Stimulated activated CD8-positive, alpha-beta memory T cell treated with anti-CD3 and anti-CD28 coated beads, Interleukin-15, amount 100 ng/mL, for 1 hour (primary cell): Measurements from ENCODE around the gene HES5.
"Not testable (repeated sequence)": the region's sequence is repeated elsewhere in the genome, so short reads cannot be mapped to it uniquely, and the experiment has no call there.

Source experiments
- DNase-seq: peaks from one replicate; pipeline ENCODE4 v3.0.0-alpha.2; 2020; ENCODE audit warnings: low read depth

The HES5 gene, protein sequence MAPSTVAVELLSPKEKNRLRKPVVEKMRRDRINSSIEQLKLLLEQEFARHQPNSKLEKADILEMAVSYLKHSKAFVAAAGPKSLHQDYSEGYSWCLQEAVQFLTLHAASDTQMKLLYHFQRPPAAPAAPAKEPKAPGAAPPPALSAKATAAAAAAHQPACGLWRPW

DNA sequence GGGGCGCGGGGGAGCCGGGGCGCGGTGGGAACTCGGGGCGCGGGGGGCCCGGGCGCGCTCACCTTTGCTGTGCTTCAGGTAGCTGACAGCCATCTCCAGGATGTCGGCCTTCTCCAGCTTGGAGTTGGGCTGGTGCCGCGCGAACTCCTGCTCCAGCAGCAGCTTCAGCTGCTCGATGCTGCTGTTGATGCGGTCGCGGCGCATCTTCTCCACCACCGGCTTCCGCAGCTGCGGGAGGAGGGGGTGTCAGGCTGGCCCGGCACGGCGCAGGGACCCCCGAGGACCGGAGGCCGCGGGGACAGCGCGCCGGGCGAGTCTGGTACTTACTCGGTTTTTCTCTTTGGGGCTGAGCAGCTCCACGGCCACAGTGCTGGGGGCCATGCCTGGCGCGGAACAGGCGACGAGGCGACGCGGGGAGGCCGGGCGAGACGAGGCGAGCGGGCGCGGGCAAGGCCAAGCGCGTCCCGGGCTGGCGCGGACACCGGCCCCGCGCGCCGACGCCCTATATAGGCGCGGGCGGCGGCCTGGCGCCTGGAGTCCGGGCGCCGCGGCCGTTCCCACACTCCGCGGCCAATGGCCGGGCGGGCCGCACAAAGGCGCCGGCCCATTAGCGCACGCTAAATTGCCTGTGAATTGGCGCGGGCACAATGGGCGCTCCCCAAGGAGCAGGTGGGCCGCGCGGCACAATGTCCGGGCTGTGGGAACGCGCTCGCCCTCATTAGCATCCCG is at the start of gene HES5:
Gene HES5, minus strand, starts transcription at position 480 of the 729 bp plus-strand sequence. Its CDS starts 99 bp downstream, at position 381.
- no peak for DNase-seq

DNA sequence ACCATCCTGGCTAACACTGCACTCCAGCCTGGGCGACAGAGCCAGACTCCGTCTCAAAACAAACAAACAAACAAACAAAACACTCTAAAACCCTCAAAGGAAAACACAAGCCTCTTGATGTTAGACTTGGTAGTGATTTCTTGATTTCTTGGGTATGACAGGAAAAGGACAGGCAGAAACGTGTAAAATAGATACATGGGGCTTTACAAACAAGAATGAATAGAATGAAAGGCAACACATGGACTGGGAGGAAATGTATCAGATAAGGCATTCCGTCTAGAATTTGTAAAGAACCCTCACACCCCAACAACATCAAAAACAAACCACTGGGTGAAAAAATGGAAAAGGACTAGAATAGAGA is 48.7 kb upstream of the HES5 start:
- no peak for DNase-seq

DNA sequence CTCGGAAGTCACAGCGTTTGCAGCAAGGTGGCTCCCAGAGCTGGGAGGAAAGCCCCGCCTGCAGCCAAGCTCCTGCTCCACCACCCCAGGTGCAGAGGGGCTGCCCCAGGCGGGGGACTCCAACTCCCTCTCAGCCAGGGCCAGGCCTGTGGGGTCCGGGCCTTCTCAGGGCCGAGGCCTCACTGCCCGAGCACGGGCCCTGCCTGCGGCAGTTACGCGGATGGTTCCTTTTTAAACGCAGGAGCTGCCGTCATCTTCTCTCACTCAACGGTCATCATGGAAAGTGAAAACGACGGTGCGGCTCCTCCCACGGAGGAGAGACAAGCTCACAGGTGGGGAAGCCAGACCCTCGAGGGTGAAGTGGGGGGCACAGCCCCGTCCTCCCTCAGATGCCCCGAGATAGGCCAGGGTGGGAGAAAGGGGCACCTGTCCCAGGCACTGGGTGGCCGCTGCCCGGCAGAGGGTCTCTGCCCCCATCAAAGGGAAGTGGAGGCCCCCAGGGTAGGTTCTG is 47.6 kb upstream of the HES5 start:
- not testable (repeated sequence) for DNase-seq

DNA sequence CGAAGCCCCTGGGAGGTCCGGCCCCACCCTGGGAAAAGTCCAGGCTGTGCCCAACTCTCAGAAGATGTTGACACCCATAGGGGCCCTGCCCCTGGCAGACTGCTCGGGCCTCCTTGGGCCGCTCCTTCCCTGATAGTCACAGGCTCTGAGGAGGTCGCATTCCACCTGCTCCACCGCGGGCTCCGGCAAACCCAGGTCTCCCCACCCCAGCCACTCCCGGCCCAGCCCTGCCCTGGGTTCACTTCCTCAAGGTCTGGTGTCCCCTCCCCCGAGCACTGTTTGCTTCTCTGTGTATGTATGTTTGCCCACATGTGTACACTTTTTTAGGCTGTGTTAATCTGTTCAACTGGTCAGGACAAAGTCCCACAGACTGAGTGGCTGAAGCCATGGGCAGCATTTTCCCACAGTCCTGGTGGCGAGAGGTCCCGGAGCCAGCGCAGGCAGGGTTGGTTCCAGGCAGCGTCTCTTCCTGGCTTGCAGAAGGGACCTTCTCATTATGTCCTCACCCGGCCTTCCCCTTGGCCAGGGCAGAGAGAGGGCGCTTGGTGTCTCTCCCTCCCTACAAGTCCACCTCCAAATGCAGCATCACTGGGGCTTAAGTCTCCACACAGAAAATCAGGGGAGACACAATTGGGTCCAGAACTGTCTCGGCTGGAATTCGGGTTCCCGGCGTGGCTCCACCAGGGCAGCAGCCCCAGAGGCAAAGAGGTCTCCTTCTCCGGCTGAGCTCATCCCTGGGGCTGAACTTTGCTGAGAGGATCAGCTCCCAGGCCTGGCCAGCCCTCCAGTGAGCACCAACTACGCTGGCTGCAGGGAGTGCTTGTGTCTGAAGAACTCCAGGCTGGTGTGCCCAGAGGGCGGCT is 46.0 kb upstream of the HES5 start:
- DNase-seq, result no peak

DNA sequence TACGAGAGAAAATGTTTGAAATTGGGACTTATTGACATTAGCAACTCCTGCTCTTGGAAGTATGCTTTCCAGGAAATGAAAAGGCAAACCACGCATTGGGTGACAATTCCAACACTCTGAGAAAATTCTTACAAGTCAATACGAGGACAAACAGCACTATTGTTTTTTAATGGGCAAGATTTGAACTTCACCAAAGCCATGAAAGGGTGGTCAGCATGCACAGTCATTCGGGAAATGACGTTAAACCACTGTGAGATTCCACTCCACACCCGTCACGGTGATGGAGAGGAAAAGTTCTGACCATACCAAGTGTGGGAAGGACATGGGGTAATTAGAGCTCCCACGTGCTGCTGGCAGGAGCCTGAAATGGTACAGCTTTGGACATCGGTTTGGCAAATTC is 44.3 kb upstream of the HES5 start:
- no peak for DNase-seq

DNA sequence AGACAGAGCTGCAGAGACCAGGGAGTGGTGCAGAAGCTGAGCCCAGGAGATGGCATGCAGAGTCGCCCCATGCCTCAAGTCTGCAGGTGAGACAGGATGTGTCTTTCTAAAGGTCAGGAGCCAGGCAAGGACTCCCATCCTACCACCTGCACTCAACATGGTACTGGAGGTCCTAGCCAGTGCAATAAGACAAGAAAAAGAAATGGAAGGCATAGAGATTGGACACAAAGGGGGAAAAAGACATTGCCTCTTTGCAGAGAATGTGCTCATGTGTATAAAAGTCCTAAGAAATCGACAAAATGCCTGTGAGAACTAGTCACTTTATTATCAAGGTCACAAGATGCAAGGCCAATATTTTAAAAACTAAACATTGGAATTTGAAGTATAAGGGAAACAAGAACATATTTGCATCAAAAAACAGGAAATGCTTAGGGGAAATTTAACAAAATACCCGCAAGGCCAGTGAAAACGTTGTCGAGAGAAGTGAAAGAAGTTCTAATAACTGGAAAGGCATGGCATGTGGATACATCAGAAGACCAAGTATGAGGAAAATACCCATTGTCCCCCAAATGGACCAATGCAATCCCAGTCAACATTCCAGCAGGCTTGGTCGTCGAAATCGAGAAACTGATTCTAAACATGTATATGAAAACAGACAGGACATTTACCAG is 43.3 kb upstream of the HES5 start:
- no peak for DNase-seq

DNA sequence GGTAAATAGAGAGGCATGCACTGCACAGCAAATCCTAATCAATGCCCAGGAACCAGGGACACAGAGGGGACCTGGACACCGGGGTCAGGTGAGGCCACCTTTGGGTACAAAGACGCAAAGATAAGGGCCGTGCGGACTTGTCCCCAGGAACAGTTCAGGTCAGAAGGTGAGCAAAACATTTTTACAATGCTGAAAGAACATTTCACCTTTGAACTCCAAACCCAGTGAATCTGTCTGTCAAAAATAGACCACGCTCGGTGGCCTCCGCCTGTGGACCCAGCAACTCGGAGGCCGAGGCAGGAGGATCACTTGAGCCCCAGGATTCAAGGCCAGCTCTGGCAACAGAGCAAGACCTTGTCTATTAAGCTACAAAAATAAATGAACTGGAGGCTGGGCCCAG is 41.3 kb upstream of the HES5 start:
- no peak for DNase-seq

DNA sequence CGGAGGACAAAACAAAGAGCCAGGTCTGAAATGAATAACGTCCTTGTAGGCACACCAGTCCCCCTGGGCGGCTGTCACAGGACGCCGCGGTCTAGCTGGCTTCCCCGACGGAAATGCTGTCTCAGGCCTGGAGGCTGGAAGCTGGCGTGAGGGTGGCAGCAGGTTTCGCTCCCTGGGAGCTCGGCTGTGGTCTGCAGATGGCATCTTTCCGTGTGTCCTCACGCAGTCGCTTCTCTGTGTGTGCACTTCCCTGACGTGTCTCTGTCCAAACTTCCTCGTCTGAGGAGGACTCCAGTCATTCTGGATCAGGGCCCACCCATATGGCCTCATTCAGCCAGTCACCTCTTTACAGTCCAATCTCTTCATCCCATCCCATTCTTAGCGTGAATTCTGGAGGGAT is 40.3 kb upstream of the HES5 start:
- DNase-seq, result no peak

DNA sequence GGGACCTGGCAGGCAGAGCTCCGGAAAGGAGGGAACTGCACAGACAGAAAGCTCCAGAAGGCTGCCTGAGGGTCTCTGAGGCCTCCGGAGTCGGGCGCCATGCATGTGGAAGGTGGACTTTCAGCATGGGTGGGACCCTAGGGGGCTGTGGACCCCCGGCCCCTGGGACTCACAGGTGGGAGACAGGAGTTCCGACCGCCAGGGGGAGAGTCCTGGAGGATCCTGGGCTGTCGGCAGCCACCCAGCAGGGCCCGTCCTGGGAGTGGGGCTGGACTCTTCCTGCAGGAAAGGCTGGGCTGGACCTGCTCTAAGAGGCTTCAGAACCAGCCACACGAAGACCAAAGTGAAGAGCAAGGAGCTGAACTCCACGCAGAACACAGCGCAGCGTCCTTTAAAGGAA is 39.6 kb upstream of the HES5 start:
- not testable (repeated sequence) for DNase-seq

DNA sequence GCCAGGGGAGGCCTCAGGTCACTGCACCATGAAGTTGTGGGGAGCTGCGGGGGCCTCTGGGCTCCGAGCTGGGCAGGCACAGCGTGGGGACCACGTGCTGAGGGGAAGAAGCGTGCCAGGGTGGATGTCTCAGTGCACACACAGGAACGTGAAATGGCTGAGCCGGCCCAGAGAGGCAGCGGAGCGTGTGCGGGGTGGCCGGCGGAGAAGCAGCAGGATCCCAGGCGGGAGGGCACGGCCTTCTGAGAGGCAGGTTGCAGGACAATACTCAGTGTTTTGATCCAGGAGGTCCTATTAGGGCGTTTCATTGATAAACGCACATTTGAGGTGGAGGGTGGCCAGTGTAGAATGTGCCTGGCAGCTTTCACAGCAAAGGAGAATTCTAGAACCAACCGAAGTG is 39.0 kb upstream of the HES5 start:
- no peak for DNase-seq

DNA sequence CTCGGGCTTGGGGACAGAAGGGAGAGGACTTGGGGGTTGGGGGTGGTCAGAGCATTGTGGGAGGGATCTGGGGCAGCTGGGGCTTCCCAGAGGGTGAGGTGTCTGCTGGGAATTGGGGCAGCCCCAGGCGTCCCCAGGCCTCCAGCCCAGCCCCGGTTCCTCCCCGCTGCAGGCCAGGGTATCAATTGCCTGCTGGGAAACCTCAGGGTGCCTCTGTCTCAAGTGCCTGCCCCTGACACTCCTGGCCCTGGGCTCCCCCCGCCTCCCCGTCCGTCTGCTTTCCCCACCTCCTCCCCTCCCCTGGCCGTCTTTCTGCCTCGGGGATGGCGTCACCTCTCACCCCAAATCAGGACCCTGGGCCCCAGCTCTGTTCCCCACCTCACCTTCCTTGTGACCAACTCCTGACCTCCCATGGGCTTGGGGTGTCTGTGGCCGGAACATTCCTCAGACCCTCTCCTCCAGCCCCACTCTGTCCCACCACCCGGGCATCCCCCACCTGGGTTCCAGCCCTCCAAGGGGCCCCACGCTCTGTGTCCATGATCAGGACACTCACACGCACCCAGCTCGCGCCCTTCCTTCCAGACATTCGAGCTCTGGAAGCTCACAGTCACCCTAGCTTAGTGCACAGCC is 38.2 kb upstream of the HES5 start:
- DNase-seq, result not testable (repeated sequence)

DNA sequence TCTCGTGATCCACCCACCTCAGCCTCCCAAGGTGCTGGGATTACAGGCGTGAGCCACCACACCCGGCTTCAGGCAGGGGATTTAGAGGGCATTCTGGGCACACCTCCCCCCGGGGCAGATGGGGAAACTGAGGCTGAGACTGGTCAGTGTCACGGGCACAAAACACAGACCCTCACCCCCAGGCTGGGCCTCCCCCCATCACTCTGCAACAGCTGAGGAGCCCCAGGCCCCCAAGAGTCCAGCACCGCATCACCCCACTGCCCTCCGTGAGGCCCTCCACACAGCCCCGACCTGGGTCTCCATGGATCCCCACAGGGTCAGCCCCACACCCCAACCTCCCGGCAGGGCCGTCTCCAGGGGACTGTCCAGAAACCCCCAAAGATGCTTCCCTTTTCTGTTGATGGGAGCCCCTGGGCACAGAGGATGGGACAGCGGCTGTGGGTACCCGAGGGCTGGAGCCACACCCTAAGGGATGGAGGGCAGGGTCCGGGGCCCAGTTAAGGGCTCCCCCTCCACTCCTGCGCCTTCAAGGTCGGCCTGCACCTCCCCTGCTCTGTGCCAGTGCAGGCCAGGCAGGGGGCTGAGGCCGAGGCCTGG is 37.1 kb upstream of the HES5 start:
- no peak for DNase-seq

DNA sequence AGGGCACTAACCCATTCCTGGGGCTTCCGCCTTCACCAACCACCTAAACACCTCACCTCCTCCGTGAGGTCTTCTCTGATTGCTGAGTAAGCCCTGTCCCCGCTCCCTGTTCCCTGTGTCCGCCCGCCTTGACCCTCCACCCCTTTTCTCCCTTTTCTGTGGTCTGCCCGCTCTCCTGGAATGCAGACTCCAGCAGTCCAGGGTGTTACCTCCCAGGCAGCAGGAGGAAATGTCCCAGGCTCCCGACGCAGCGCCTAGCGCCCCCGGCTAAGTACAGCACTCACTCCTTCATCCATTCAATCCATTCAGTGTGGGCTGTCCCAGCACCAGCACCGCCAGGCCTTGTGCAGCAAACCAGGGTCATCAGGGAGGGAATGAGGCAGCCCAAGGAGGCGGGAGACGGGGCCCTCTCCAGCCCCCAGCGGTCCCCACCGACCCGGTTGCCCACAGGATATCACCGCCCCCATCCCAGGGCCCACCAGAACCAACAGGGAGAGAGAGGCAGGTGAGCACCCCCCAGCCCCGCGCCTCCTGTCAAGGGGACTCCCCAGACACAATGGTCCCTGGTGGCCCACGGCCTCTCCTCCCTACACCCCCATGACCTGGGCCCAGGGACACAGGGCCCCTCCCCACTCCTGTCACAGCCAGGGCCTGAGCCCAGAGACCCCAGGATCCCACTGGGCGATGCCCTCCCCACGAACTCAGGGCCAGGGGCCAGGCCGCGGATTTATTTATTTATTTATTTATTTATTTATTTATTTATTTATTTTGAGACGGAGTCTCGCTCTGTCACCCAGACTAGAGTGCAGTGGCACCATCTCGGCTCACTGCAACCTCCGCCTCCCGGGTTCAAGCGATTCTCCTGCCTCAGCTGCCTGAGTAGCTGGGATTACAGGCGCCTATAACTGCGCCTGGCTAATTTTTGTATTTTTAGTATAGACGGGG is 36.3 kb upstream of the HES5 start:
- DNase-seq, result no peak

DNA sequence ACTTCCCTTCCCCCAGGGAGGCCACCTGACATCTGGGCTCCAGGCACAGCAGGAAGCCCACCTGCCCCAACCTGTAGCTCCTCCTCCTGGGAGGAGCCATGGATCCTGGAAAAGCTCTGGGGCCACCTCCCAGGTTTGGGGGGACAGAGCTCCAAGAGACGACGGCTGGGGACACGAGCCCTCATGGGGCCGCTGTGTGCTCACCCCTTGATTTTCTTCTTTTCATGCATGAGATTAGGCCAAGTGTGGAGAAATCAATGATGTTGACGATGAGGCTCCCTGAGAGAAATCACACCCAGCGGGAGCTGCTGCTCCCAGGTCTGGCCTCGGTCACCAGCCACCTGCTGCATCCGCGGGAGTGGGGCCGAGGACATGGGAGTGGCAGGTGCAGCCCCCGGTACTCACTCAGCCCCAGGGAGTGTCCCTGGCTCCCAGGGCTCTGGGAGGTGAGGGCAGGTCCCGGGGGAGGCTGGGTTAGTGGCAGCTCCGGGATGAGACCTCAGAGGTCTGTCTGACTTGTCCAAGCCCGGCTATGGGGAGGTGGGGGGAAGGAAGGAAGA is 34.8 kb upstream of the HES5 start:
- DNase-seq, result no peak

DNA sequence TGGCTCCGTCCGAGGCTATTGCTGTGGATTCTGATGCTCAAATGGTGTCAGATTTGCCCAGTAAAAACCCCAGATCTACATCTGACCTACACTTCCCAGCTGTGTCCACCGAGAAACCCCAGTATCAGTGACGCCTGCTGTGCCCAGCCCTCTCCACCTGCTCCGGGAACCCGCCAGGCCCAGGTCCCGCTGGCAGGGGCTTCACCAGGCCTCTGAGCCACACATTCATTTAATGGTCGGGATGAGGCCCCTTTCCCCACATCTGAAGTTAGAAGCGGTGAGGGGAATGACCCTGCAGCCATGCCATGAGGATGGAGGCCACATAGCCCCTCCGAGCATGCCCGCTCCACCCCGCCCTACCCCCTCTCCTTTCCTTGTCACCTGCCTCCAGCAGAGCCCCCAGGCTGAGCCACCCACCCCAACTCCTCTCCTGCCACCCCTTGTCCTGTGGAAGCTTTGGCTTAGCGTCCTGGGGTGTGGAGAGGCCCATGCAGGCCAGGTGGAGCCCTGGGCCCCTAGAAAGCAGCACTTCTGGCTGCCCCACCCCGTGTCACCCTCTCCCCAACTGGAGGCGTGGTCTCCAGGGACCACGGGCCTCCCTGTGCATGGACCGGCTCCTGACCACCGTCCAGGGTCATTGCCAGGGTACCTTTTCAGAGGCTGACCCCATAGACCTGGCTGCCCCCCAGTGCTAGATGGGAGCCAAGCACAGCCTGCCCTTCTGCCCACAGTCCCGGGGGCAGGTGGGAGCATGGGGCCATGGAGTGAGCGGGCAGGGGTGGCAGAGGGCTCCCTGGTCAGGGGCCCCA is 34.1 kb upstream of the HES5 start:
- DNase-seq, result no peak

DNA sequence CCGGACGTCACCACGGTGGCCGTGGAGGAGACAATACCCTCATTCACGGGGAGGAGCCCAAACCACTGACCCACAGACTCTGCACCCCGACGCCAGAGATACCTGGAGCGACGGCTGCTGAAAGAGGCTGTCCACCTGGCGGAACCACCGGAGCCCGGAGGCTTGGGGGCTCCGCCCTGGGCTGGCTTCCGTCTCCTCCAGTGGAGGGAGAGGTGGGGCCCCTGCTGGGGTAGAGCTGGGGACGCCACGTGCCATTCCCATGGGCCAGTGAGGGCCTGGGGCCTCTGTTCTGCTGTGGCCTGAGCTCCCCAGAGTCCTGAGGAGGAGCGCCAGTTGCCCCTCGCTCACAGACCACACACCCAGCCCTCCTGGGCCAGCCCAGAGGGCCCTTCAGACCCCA is 33.1 kb upstream of the HES5 start:
- DNase-seq, result no peak

DNA sequence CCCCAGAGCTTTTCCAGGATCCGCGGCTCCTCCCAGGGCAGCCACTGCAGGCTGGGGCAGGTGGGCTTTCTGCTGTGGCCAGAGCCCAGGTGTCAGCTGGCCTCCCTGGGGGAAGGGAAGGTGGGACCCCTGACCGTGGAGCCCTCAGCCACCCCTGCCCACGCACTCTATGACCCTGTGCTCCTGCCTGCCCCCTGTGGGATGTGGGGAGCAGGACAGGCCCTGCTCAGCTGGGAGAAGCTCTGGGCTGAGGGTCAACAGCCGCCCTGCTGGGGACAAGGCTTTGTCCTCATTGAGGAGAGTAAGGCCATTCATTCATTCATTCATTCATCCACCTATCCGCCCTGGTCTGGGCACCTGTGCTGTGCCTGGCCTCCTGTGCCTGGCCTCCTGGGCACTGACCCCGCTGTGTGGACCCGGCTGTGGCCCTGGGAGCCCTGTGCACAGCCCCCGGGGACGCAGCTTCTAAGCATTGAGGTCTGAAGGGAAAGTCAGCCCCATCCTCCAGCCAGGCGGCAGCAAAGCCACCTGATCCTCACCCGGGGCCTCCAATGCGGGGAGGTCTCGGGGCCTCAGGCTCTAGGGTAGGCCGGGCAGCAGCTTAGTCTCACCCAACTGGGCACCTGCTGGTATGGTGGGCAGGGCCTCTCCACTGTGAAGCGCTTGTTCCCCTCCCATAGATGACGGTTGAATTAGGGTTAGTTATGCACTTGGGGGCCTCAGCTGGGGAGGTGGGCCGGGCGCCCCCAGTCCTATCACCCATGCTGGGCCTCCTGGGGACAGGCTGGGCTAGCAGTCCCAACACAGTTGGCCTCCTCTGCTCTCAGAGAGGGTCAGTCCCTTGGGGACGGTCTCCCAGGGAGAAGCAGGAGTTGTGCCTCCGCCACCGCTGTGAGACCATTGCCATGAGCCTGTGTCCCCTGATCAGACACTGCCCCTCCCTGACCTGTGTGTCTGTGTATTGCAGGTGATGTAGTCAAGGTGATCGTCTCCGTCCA is 32.1 kb upstream of the HES5 start:
- DNase-seq, result no peak

DNA sequence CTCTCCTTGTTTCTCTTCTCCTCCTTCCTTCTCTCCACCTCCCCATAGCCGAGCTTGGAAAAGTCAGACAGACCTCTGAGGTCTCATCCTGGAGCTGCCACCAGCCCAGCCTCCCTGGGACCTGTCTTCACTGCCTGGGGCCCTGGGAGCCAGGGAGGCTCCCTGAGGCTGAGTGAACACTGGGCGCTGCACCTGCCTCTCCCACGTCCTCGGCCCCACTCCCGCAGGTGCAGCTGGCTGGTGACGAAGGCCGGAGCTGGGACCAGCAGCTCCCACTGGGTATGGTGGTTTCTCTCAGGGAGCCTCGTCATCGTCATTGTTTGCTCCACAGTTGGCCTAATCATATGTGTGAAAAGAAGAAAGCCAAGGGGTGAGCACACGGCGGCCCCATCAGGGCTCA is 31.4 kb upstream of the HES5 start:
- no peak for DNase-seq
